ENCODE results near the gene CNTLN. TPM values are rescaled to one million over a fixed set of nuclear protein-coding genes. Genes with fewer than 3 reads are reported as not detected.
"Not testable (repeated sequence)": the region's sequence is repeated elsewhere in the genome, so short reads cannot be mapped to it uniquely, and the experiment has no call there.

The CNTLN gene
- total RNA-seq, 1 experiment from 2014 or later = 5.1 TPM

- TF ChIP-seq, protein P1, sequence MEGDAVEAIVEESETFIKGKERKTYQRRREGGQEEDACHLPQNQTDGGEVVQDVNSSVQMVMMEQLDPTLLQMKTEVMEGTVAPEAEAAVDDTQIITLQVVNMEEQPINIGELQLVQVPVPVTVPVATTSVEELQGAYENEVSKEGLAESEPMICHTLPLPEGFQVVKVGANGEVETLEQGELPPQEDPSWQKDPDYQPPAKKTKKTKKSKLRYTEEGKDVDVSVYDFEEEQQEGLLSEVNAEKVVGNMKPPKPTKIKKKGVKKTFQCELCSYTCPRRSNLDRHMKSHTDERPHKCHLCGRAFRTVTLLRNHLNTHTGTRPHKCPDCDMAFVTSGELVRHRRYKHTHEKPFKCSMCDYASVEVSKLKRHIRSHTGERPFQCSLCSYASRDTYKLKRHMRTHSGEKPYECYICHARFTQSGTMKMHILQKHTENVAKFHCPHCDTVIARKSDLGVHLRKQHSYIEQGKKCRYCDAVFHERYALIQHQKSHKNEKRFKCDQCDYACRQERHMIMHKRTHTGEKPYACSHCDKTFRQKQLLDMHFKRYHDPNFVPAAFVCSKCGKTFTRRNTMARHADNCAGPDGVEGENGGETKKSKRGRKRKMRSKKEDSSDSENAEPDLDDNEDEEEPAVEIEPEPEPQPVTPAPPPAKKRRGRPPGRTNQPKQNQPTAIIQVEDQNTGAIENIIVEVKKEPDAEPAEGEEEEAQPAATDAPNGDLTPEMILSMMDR (IDR thresholded peaks at IDR 0.05 in 2 of 3, conservative IDR thresholded peaks at IDR 0.05 in 1 of 3; ENCODE audit: borderline replicate concordance in 1 of 3, insufficient read depth in 1 of 3, low read depth in 2 of 3, low read length in 2 of 3) = no peak
- TF ChIP-seq EGR1 (IDR thresholded peaks at IDR 0.05; ENCODE audit: low read depth) = no peak
These were observed 207.9 kb downstream of the CNTLN start (continued) for GRCh38 chr9:17342696-17343095.

DNA sequence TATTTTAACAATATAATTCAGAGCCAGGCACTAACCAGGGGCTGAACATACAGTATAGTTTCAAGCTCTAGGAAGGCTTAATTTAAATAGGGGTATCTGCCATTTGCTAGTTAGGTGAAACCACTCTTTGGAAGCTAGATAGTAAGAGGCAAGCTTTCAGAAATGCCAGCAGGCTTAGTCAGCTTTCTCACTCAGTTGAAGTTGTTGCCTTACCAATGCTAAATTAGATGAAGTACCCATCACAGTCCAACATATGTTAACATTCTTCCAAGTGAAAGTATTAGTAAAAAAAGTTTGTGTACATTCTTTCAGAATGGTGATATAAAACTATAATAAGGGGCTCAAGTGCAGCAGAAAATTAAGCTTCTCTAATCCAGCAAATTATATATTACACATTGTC is 215.0 kb downstream of the CNTLN start:
- Histone ChIP-seq H4K20me1 (ENCODE audit: insufficient read depth) (no peaks in the 10 kb centered on the region), H3K27me3 (ENCODE audit: insufficient read depth, low read length) (no peaks in the 10 kb centered on the region), H3K4me2 (ENCODE audit: low read length) (no peak overlapping the region), H3K4me3 (replicated peaks in 1 of 2; ENCODE audit: low read depth in 1 of 2, low read length in 2 of 2) (no peak overlapping the region), H3K27ac (ENCODE audit: low read depth, low read length) (no peak overlapping the region), H3K36me3 (ENCODE audit: control insufficient read depth in 1 of 2, insufficient read depth in 2 of 2, low read length in 2 of 2) (no peaks in the 10 kb centered on the region), H2AFZ (ENCODE audit: low read depth, low read length, poor library complexity, severe bottlenecking) (no peak overlapping the region), H3K9me3 (ENCODE audit: control insufficient read depth in 1 of 2, insufficient read depth in 1 of 2, low read depth in 1 of 2, low read length in 2 of 2) (no peaks in the 10 kb centered on the region), H3K9ac (ENCODE audit: low read length) (no peak overlapping the region), H3K79me2 (ENCODE audit: insufficient read depth, low read length) (no peaks in the 10 kb centered on the region), H3K9me2 (ENCODE audit: insufficient read depth) (no peaks in the 10 kb centered on the region), H3K4me1 (ENCODE audit: control insufficient read depth in 1 of 2, insufficient read depth in 2 of 2, low read length in 2 of 2) (no peaks in the 10 kb centered on the region)
- intact Hi-C loops (cut with micrococcal nuclease) = no loop called here
- POLR2A ChIA-PET = no interaction called here
- no peak for ATAC-seq
- RAD21 ChIA-PET (ENCODE audit: low non-redundant PET in 1 of 2, low total read pairs in 2 of 2, uncharacterized antibody in 2 of 2, unreplicated experiment in 2 of 2) = no interaction called here
- no TSS peak for BruUV-seq (replicated peaks)
- CTCF ChIA-PET = no interaction called here
- no peak for DNase-seq (ENCODE audit: low read depth, low spot score)
- TF ChIP-seq RAD21 (IDR thresholded peaks at IDR 0.05; ENCODE audit: low read depth) = no peak
- no peak for TF ChIP-seq SP1 (IDR thresholded peaks at IDR 0.05; ENCODE audit: low read depth)
- no peak for TF ChIP-seq POLR2A (IDR thresholded peaks at IDR 0.05; ENCODE audit: borderline replicate concordance, extremely low read depth, insufficient read depth, insufficient read length)
- TF ChIP-seq, protein P2, sequence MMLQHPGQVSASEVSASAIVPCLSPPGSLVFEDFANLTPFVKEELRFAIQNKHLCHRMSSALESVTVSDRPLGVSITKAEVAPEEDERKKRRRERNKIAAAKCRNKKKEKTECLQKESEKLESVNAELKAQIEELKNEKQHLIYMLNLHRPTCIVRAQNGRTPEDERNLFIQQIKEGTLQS (IDR thresholded peaks at IDR 0.05) = no peak
- TF ChIP-seq ZFX (IDR thresholded peaks at IDR 0.05) = no peak

DNA sequence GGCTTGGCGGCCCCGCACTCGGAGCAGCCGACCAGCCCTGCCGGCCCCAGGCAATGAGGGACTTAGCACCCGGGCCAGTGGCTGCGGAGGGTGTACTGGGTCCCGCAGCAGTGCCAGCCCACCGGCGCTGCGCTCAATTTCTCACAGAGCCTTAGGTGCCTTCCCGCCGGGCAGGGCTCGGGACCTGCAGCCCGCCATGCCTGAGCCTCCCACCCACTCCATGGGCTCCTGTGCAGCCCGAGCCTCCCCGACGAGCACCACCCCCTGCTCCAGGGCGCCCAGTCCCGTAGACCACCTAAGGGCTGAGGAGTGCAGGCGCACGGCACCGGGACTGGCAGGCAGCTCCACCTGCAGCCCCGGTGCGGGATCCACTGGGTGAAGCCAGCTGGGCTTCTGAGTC is 219.2 kb downstream of the CNTLN start:
- H3K9me2 ChIP-seq (ENCODE audit: insufficient read depth); RAD21 ChIA-PET (ENCODE audit: low non-redundant PET in 1 of 2, low total read pairs in 2 of 2, uncharacterized antibody in 2 of 2, unreplicated experiment in 2 of 2); POLR2A ChIA-PET; BruUV-seq (replicated peaks); H3K9me3 ChIP-seq (ENCODE audit: control insufficient read depth in 1 of 2, insufficient read depth in 1 of 2, low read depth in 1 of 2, low read length in 2 of 2); H3K9ac ChIP-seq (ENCODE audit: low read length); intact Hi-C loops (cut with micrococcal nuclease); DNase-seq (ENCODE audit: low read depth, low spot score); ATAC-seq; CTCF ChIA-PET; H3K27ac ChIP-seq (ENCODE audit: low read depth, low read length); H4K20me1 ChIP-seq (ENCODE audit: insufficient read depth); H3K36me3 ChIP-seq (ENCODE audit: control insufficient read depth in 1 of 2, insufficient read depth in 2 of 2, low read length in 2 of 2); H3K27me3 ChIP-seq (ENCODE audit: insufficient read depth, low read length); H3K4me1 ChIP-seq (ENCODE audit: control insufficient read depth in 1 of 2, insufficient read depth in 2 of 2, low read length in 2 of 2); H3K4me2 ChIP-seq (ENCODE audit: low read length); H3K4me3 ChIP-seq (replicated peaks in 1 of 2; ENCODE audit: low read depth in 1 of 2, low read length in 2 of 2); H2AFZ ChIP-seq (ENCODE audit: low read depth, low read length, poor library complexity, severe bottlenecking); H3K79me2 ChIP-seq (ENCODE audit: insufficient read depth, low read length): not testable (repeated sequence)

Data from HCT116 (cell line).